Measurements from ENCODE around the gene EGR2. TPM values are rescaled to one million over a fixed set of nuclear protein-coding genes. Genes with fewer than 3 reads are reported as not detected.

EGR2 gene
- total and polyA plus RNA-seq, 10 of the 15 experiments (the other 5 are each of a cell fraction or from before 2014, with no cell fraction given): 8.3 to 56.5 (median 16.2) TPM

DNA sequence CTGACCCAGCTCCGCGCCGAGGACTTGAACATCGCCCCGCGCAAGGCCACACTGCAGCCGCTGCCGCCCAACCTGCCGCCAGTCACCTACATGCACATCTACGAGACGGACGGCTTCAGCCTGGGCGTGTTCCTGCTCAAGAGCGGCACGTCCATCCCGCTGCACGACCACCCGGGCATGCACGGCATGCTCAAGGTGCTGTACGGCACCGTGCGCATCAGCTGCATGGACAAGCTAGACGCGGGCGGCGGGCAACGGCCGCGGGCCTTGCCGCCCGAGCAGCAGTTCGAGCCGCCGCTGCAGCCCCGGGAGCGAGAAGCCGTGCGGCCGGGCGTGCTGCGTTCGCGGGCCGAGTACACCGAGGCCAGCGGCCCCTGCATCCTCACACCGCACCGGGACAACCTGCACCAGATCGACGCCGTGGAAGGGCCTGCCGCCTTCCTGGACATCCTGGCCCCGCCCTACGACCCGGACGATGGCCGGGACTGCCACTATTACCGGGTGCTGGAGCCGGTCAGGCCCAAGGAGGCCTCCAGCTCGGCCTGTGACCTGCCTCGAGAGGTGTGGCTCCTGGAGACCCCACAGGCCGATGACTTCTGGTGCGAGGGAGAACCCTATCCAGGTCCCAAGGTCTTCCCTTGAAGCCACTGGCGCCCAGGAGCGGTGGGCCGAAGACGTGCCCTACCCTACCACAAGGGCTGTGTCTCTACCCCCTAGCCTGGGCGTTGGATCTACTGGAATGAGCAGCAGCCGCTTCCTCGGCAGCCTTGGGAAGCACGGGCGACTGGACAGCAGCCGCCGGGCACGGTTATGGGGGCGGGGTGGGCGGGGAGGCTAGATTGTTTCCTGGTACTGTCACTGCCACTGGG lies 10.7 kb downstream of the EGR2 start:
- H2AFZ ChIP-seq (ENCODE audit: control insufficient read depth, low read depth, low read length): peak overlapping the region; percentile 99
- H3K27ac ChIP-seq (ENCODE audit: control insufficient read depth, insufficient read depth): peak overlapping the region; percentile 98
- H3K9ac ChIP-seq (ENCODE audit: control insufficient read depth, insufficient read depth, low read length): peak overlapping the region; percentile 94
- RAD21 ChIA-PET (ENCODE audit: unreplicated experiment): interaction anchor here (0.8 to 9.4 kb wide), 19 partner anchors 12 to 313 kb away, joined by 3 to 141 read pairs (median 5); partner anchors contain the start of gene EGR2
- in situ Hi-C loops (cut with MboI) (no loop called here), intact Hi-C loops (cut with micrococcal nuclease; ENCODE audit: unreplicated experiment) (no loop called here)
- no peaks in the 10 kb centered on the region for H3K36me3 ChIP-seq (ENCODE audit: control insufficient read depth in 2 of 2, insufficient read depth in 2 of 2, low read length in 1 of 2)
- FAIRE-seq (no peak), ATAC-seq (peak; percentile 47), DNase-seq (ENCODE audit: low read depth, low spot score) (no peak)
- CTCF ChIA-PET: interaction anchor here (1.0 to 4.5 kb wide), 10 partner anchors 11 to 268 kb away, joined by 3 to 28 read pairs (median 5); partner anchors contain the start of gene EGR2
- WGBS (ENCODE audit: insufficient coverage, insufficient replicate concordance, low lambda C conversion rate, missing lambda C conversion rate): 2% methylated on average over 73 of the region's 77 CpGs
- POLR2A ChIA-PET: interaction anchor here (0.6 to 3.7 kb wide), 14 partner anchors 9 to 150 kb away, joined by 3 to 46 read pairs (median 4); partner anchors contain the start of gene EGR2
- peak overlapping the region; percentile 64 for H3K4me2 ChIP-seq (ENCODE audit: control insufficient read depth, insufficient read depth)
- peak overlapping the region; percentile 88 for H3K4me3 ChIP-seq
- no peaks in the 10 kb centered on the region for H3K27me3 ChIP-seq (replicated peaks in 1 of 2; ENCODE audit: control insufficient read depth in 2 of 2, insufficient read depth in 2 of 2, low read length in 1 of 2)
- SMC1A ChIA-PET (ENCODE audit: uncharacterized antibody, unreplicated experiment): interaction anchor here (0.8 to 8.7 kb wide), 24 partner anchors 11 to 369 kb away, joined by 3 to 82 read pairs (median 8); partner anchors contain the start of gene EGR2
- no peaks in the 10 kb centered on the region for H4K20me1 ChIP-seq (ENCODE audit: control insufficient read depth, insufficient read depth)
- peaks cover 5% of the 10 kb centered on the region; the same call in 1 of the 2 replicates for H3K4me1 ChIP-seq (ENCODE audit: control insufficient read depth, insufficient read depth, low read length)
- H3K79me2 ChIP-seq (ENCODE audit: control insufficient read depth, insufficient read depth, low read length): peaks cover 42% of the 10 kb centered on the region
- no peaks in the 10 kb centered on the region for H3K9me3 ChIP-seq (replicated peaks; ENCODE audit: control insufficient read depth, insufficient read depth, low read length)
- BruUV-seq (replicated peaks): no TSS peak
- TF ChIP-seq SMARCA5 (IDR thresholded peaks at IDR 0.05) (no peak), CHD1 (IDR thresholded peaks at IDR 0.05; ENCODE audit: low read depth, low read length) (0 out of 2 replicates have a peak, but pooled peaks have one; percentile 36), POLR2AphosphoS5 (IDR thresholded peaks at IDR 0.05; ENCODE audit: low read length) (peak; percentile 17; the same call in 1 of the 2 replicates), NFXL1 (IDR thresholded peaks at IDR 0.05; ENCODE audit: borderline replicate concordance) (0 out of 2 replicates have a peak, but pooled peaks have one; percentile 35), BHLHE40 (IDR thresholded peaks at IDR 0.05; ENCODE audit: borderline replicate concordance in 1 of 2, low read depth in 2 of 2, low read length in 1 of 2) (0 out of 4 replicates have a peak, but pooled peaks of 1 of the 2 experiments have one; percentile 4), CHD2 (IDR thresholded peaks at IDR 0.05; ENCODE audit: borderline replicate concordance, low read depth, low read length) (0 out of 2 replicates have a peak, but pooled peaks have one; percentile 11)
- TF ChIP-seq, protein P1, sequence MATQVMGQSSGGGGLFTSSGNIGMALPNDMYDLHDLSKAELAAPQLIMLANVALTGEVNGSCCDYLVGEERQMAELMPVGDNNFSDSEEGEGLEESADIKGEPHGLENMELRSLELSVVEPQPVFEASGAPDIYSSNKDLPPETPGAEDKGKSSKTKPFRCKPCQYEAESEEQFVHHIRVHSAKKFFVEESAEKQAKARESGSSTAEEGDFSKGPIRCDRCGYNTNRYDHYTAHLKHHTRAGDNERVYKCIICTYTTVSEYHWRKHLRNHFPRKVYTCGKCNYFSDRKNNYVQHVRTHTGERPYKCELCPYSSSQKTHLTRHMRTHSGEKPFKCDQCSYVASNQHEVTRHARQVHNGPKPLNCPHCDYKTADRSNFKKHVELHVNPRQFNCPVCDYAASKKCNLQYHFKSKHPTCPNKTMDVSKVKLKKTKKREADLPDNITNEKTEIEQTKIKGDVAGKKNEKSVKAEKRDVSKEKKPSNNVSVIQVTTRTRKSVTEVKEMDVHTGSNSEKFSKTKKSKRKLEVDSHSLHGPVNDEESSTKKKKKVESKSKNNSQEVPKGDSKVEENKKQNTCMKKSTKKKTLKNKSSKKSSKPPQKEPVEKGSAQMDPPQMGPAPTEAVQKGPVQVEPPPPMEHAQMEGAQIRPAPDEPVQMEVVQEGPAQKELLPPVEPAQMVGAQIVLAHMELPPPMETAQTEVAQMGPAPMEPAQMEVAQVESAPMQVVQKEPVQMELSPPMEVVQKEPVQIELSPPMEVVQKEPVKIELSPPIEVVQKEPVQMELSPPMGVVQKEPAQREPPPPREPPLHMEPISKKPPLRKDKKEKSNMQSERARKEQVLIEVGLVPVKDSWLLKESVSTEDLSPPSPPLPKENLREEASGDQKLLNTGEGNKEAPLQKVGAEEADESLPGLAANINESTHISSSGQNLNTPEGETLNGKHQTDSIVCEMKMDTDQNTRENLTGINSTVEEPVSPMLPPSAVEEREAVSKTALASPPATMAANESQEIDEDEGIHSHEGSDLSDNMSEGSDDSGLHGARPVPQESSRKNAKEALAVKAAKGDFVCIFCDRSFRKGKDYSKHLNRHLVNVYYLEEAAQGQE (IDR thresholded peaks at IDR 0.05; ENCODE audit: low read depth, low read length): peak; percentile 57; the same call in 1 of the 2 replicates
- TF ChIP-seq, protein P2, sequence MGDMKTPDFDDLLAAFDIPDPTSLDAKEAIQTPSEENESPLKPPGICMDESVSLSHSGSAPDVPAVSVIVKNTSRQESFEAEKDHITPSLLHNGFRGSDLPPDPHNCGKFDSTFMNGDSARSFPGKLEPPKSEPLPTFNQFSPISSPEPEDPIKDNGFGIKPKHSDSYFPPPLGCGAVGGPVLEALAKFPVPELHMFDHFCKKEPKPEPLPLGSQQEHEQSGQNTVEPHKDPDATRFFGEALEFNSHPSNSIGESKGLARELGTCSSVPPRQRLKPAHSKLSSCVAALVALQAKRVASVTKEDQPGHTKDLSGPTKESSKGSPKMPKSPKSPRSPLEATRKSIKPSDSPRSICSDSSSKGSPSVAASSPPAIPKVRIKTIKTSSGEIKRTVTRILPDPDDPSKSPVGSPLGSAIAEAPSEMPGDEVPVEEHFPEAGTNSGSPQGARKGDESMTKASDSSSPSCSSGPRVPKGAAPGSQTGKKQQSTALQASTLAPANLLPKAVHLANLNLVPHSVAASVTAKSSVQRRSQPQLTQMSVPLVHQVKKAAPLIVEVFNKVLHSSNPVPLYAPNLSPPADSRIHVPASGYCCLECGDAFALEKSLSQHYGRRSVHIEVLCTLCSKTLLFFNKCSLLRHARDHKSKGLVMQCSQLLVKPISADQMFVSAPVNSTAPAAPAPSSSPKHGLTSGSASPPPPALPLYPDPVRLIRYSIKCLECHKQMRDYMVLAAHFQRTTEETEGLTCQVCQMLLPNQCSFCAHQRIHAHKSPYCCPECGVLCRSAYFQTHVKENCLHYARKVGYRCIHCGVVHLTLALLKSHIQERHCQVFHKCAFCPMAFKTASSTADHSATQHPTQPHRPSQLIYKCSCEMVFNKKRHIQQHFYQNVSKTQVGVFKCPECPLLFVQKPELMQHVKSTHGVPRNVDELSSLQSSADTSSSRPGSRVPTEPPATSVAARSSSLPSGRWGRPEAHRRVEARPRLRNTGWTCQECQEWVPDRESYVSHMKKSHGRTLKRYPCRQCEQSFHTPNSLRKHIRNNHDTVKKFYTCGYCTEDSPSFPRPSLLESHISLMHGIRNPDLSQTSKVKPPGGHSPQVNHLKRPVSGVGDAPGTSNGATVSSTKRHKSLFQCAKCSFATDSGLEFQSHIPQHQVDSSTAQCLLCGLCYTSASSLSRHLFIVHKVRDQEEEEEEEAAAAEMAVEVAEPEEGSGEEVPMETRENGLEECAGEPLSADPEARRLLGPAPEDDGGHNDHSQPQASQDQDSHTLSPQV (IDR thresholded peaks at IDR 0.05): no peak
- TF ChIP-seq, protein P3, sequence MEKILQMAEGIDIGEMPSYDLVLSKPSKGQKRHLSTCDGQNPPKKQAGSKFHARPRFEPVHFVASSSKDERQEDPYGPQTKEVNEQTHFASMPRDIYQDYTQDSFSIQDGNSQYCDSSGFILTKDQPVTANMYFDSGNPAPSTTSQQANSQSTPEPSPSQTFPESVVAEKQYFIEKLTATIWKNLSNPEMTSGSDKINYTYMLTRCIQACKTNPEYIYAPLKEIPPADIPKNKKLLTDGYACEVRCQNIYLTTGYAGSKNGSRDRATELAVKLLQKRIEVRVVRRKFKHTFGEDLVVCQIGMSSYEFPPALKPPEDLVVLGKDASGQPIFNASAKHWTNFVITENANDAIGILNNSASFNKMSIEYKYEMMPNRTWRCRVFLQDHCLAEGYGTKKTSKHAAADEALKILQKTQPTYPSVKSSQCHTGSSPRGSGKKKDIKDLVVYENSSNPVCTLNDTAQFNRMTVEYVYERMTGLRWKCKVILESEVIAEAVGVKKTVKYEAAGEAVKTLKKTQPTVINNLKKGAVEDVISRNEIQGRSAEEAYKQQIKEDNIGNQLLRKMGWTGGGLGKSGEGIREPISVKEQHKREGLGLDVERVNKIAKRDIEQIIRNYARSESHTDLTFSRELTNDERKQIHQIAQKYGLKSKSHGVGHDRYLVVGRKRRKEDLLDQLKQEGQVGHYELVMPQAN (conservative IDR thresholded peaks at IDR 0.05): peak; percentile 35; the same call in 1 of the 2 replicates

Data from GM12878 (cell line).